ENCODE results near the gene WDR27.
"Not testable (repeated sequence)": the region's sequence is repeated elsewhere in the genome, so short reads cannot be mapped to it uniquely, and the experiment has no call there.

Gene WDR27

DNA sequence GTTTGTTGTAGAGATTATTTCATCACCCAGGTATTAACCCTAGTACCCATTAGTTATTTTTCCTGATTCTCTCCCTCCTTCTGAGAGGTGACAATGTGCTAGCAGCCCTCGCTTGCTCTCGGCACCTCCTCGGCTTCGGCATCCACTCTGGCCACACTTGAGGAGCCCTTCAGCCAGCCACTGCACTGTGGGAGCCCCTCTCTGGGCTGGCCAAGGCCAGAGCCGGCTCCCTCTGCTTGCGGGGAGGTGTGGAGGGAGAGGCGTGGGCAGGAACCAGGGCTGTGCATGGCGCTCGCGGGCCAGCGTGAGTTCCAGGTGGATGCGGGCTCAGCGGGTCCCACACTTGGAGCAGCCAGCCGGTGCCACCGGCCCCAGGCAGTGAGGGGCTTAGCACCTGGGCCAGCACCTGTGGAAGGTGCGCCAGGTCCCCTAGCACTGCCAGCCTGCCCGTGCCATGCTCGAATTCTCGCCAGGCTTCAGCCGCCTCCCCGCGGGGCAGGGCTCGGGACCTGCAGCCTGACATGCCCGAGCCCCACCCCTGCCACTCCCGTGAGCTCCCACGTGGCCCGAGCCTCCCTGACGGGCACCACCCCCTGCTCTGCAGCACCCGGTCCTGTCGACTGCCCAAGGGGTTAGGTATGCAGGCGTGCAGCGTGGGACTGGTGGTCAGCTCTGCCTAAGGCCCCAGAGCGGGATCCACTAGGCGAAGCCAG lies 221.9 kb downstream of the WDR27 start:
- no peak for DNase-seq

GRCh38 chr6:169474362-169474761 lies 227.5 kb downstream of the WDR27 start:
- Histone ChIP-seq H3K27me3 (no peaks in the 10 kb centered on the region), H3K9me3 (no peaks in the 10 kb centered on the region), H3K36me3 (no peaks in the 10 kb centered on the region), H3K4me1 (no peaks in the 10 kb centered on the region), H3K4me3 (ENCODE audit: low read depth, low read length) (no peak overlapping the region)
- TF ChIP-seq, protein P1, sequence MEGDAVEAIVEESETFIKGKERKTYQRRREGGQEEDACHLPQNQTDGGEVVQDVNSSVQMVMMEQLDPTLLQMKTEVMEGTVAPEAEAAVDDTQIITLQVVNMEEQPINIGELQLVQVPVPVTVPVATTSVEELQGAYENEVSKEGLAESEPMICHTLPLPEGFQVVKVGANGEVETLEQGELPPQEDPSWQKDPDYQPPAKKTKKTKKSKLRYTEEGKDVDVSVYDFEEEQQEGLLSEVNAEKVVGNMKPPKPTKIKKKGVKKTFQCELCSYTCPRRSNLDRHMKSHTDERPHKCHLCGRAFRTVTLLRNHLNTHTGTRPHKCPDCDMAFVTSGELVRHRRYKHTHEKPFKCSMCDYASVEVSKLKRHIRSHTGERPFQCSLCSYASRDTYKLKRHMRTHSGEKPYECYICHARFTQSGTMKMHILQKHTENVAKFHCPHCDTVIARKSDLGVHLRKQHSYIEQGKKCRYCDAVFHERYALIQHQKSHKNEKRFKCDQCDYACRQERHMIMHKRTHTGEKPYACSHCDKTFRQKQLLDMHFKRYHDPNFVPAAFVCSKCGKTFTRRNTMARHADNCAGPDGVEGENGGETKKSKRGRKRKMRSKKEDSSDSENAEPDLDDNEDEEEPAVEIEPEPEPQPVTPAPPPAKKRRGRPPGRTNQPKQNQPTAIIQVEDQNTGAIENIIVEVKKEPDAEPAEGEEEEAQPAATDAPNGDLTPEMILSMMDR (IDR thresholded peaks at IDR 0.05; ENCODE audit: low read depth, low read length): no peak
- DNase-seq: no peak

More for the DNA sequence above, 221.9 kb downstream of the WDR27 start:
- TF ChIP-seq, protein P1 (IDR thresholded peaks at IDR 0.05; ENCODE audit: low read depth, low read length): no peak
- Histone ChIP-seq H3K4me1 (no peaks in the 10 kb centered on the region), H3K9me3 (no peaks in the 10 kb centered on the region), H3K4me3 (ENCODE audit: low read depth, low read length) (no peak overlapping the region), H3K36me3 (no peaks in the 10 kb centered on the region), H3K27me3 (no peaks in the 10 kb centered on the region)

DNA sequence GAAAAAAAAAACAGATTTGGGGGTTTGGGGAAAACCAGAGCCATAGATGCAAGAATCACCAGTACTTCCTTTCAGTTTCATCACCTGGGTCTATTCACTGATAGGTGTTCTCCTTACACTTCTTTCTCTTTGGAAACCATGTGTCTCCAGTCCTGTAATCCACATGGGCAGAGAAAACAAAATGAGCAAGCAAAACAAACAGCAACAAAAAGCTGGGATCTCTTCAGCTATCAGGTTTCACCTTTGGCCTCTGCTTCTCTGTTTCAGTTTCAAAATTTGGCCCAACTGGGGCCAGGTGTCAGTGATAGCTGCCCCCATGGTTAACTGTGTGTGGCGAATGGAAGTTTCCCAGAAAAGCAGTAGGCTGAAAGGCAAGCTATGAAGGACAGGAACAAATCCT lies 228.2 kb downstream of the WDR27 start:
- DNase-seq: no peak
- TF ChIP-seq, protein P1 (IDR thresholded peaks at IDR 0.05; ENCODE audit: low read depth, low read length): no peak
- Histone ChIP-seq H3K27me3 (no peaks in the 10 kb centered on the region), H3K36me3 (no peaks in the 10 kb centered on the region), H3K9me3 (no peaks in the 10 kb centered on the region), H3K4me1 (no peaks in the 10 kb centered on the region), H3K4me3 (ENCODE audit: low read depth, low read length) (no peak overlapping the region)

DNA sequence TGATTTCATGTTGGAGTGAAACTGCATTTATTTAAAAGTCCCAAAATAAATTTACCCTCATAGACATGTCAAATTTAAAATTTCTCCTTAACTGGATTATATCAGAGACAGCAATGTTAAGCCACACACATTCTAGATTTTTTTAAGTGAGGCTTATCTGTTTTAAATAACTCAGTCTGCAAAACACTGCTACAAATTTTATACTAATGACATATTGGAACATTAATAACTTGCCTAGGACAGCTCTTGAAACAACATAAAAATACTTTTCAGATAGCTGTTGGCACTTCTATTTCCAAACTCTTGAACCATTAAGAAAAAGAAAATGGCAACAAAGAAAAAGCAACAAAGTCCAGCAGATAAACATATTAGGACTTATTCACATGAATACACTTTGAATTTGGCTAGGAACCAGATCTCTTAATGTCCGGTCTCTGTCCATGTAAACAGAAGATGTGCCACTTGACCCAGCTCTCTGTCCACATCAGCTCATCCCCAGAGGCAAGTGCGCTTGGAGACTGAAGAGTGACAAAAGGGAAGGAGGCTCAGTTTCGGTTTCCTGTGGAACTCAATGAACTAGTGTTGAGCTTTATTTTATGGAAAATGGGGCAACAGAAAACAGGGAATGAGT lies 228.9 kb downstream of the WDR27 start:
- DNase-seq: no peak
- H3K36me3 ChIP-seq: no peaks in the 10 kb centered on the region
- no peak overlapping the region for H3K4me3 ChIP-seq (ENCODE audit: low read depth, low read length)
- no peaks in the 10 kb centered on the region for H3K4me1 ChIP-seq
- no peaks in the 10 kb centered on the region for H3K27me3 ChIP-seq
- no peaks in the 10 kb centered on the region for H3K9me3 ChIP-seq
- TF ChIP-seq, protein P1 (IDR thresholded peaks at IDR 0.05; ENCODE audit: low read depth, low read length): no peak

- Histone ChIP-seq H3K9me3 (no peaks in the 10 kb centered on the region), H3K4me1 (no peaks in the 10 kb centered on the region), H3K4me3 (ENCODE audit: low read depth, low read length) (no peak overlapping the region), H3K27me3 (no peaks in the 10 kb centered on the region), H3K36me3 (no peaks in the 10 kb centered on the region)
- DNase-seq: no peak
- TF ChIP-seq, protein P1 (IDR thresholded peaks at IDR 0.05; ENCODE audit: low read depth, low read length): no peak
These were observed 231.0 kb downstream of the WDR27 start for GRCh38 chr6:169470790-169471189.

- no peaks in the 10 kb centered on the region for H3K9me3 ChIP-seq
- TF ChIP-seq, protein P1 (IDR thresholded peaks at IDR 0.05; ENCODE audit: low read depth, low read length): no peak
- no peaks in the 10 kb centered on the region for H3K27me3 ChIP-seq
- DNase-seq: no peak
- no peaks in the 10 kb centered on the region for H3K4me1 ChIP-seq
- H3K36me3 ChIP-seq: no peaks in the 10 kb centered on the region
- H3K4me3 ChIP-seq (ENCODE audit: low read depth, low read length): no peak overlapping the region
These were observed 232.8 kb downstream of the WDR27 start for GRCh38 chr6:169469028-169469427.

DNA sequence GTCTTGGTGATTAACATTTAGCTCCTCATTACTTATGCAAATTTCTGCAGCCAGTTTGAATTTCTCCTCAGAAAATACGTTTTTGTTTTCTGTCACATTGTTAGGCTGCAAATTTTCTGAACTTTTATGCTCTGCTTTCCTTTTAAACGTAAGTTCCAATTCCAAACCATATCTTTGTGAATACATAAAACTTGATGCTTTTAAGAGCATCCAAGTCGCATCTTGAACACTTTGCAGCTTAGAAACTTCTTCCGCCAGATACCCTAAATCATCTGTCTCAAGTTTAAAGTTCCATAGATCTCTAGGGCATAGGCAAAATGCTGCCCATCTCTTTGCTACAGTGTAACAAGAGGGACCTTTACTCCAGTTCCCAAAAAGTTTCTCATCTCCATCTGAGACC lies 234.1 kb downstream of the WDR27 start:
- H3K4me1 ChIP-seq; H3K4me3 ChIP-seq (ENCODE audit: low read depth, low read length); H3K9me3 ChIP-seq; DNase-seq; H3K27me3 ChIP-seq; H3K36me3 ChIP-seq: not testable (repeated sequence)

GRCh38 chr6:169466256-169466655 lies 235.6 kb downstream of the WDR27 start:
- H3K4me1 ChIP-seq; DNase-seq; H3K27me3 ChIP-seq; H3K4me3 ChIP-seq (ENCODE audit: low read depth, low read length); H3K36me3 ChIP-seq; H3K9me3 ChIP-seq: not testable (repeated sequence)

Data from BE2C (cell line).